Measurements from ENCODE around the gene RAB3IL1. TPM values are rescaled to one million over a fixed set of nuclear protein-coding genes. Genes with fewer than 3 reads are reported as not detected.
"Not testable (repeated sequence)": the region's sequence is repeated elsewhere in the genome, so short reads cannot be mapped to it uniquely, and the experiment has no call there.

RAB3IL1 gene
- polyA plus RNA-seq, 4 donors, result 0.45 to 29.9 (median 7.2) TPM

- Histone ChIP-seq H3K4me1 (ENCODE audit: control insufficient read depth in 3 of 3, insufficient read depth in 2 of 3, low read depth in 1 of 3, low read length in 2 of 3) (peaks cover 0 to 8% (median 0%) of the 10 kb centered on the region in 3 donors), H3K9me3 (ENCODE audit: control insufficient read depth in 2 of 2, insufficient read depth in 1 of 2, low read depth in 1 of 2, low read length in 1 of 2) (peaks cover 0 to 7% of the 10 kb centered on the region in 2 donors), H3K27ac (ENCODE audit: low read depth in 1 of 3, low read length in 2 of 3) (no peak overlapping the region), H3K27me3 (ENCODE audit: control insufficient read depth in 3 of 3, insufficient read depth in 3 of 3, low read length in 3 of 3) (no peaks in the 10 kb centered on the region), H3K4me3 (ENCODE audit: low read depth in 1 of 3, low read length in 3 of 3) (no peak overlapping the region), H3K36me3 (ENCODE audit: control insufficient read depth in 3 of 3, insufficient read depth in 2 of 3, low read depth in 1 of 3, low read length in 3 of 3) (peaks cover 0 to 4% (median 0%) of the 10 kb centered on the region in 3 donors)
- no peak for DNase-seq
- FAIRE-seq, result no peak
- 91 to 97% (median 94%) methylated on average over 13 of the region's 13 CpGs for WGBS, 3 donors
Observed at GRCh38 chr11:61885784-61886580, 31.4 kb downstream of the RAB3IL1 start.

- FAIRE-seq, result no peak
- Histone ChIP-seq H3K27me3 (ENCODE audit: control insufficient read depth in 3 of 3, insufficient read depth in 3 of 3, low read length in 3 of 3) (no peaks in the 10 kb centered on the region), H3K9me3 (ENCODE audit: control insufficient read depth in 2 of 2, insufficient read depth in 1 of 2, low read depth in 1 of 2, low read length in 1 of 2) (peaks cover 0 to 7% of the 10 kb centered on the region in 2 donors), H3K27ac (ENCODE audit: low read depth in 1 of 3, low read length in 2 of 3) (no peak overlapping the region), H3K4me1 (ENCODE audit: control insufficient read depth in 3 of 3, insufficient read depth in 2 of 3, low read depth in 1 of 3, low read length in 2 of 3) (peaks cover 0 to under 1% (median 0%) of the 10 kb centered on the region in 3 donors), H3K36me3 (ENCODE audit: control insufficient read depth in 3 of 3, insufficient read depth in 2 of 3, low read depth in 1 of 3, low read length in 3 of 3) (peaks cover 0 to 4% (median 0%) of the 10 kb centered on the region in 3 donors), H3K4me3 (ENCODE audit: low read depth in 1 of 3, low read length in 3 of 3) (no peak overlapping the region)
- 90 to 95% (median 93%) methylated on average over 7 of the region's 7 CpGs for WGBS, 3 donors
- DNase-seq, result no peak
Observed at GRCh38 chr11:61885166-61885778, 32.1 kb downstream of the RAB3IL1 start.

- H3K4me1 ChIP-seq (ENCODE audit: control insufficient read depth in 3 of 3, insufficient read depth in 2 of 3, low read depth in 1 of 3, low read length in 2 of 3), result no peaks in the 10 kb centered on the region
- peaks cover 0 to 4% (median 0%) of the 10 kb centered on the region in 3 donors for H3K36me3 ChIP-seq (ENCODE audit: control insufficient read depth in 3 of 3, insufficient read depth in 2 of 3, low read depth in 1 of 3, low read length in 3 of 3)
- DNase-seq, result no peak
- 82 to 87% (median 85%) methylated on average over 5 of the region's 5 CpGs for WGBS, 3 donors
- H3K27me3 ChIP-seq (ENCODE audit: control insufficient read depth in 3 of 3, insufficient read depth in 3 of 3, low read length in 3 of 3), result no peaks in the 10 kb centered on the region
- FAIRE-seq, result no peak
- no peak overlapping the region for H3K4me3 ChIP-seq (ENCODE audit: low read depth in 1 of 3, low read length in 3 of 3)
- no peak overlapping the region for H3K27ac ChIP-seq (ENCODE audit: low read depth in 1 of 3, low read length in 2 of 3)
- H3K9me3 ChIP-seq (ENCODE audit: control insufficient read depth in 2 of 2, insufficient read depth in 1 of 2, low read depth in 1 of 2, low read length in 1 of 2), result peaks cover 0 to 7% of the 10 kb centered on the region in 2 donors
Observed at GRCh38 chr11:61883947-61884346, 33.4 kb downstream of the RAB3IL1 start.

GRCh38 chr11:61883327-61883726, 34.0 kb downstream of the RAB3IL1 start:
- WGBS, 3 donors, result 86 to 93% (median 91%) methylated on average over 10 of the region's 10 CpGs
- Histone ChIP-seq H3K36me3 (ENCODE audit: control insufficient read depth in 3 of 3, insufficient read depth in 2 of 3, low read depth in 1 of 3, low read length in 3 of 3) (peaks cover 0 to 3% (median under 1%) of the 10 kb centered on the region in 3 donors), H3K4me3 (ENCODE audit: low read depth in 1 of 3, low read length in 3 of 3) (no peak overlapping the region), H3K9me3 (ENCODE audit: control insufficient read depth in 2 of 2, insufficient read depth in 1 of 2, low read depth in 1 of 2, low read length in 1 of 2) (peaks cover 0 to 7% of the 10 kb centered on the region in 2 donors), H3K4me1 (ENCODE audit: control insufficient read depth in 3 of 3, insufficient read depth in 2 of 3, low read depth in 1 of 3, low read length in 2 of 3) (no peaks in the 10 kb centered on the region), H3K27me3 (ENCODE audit: control insufficient read depth in 3 of 3, insufficient read depth in 3 of 3, low read length in 3 of 3) (no peaks in the 10 kb centered on the region), H3K27ac (ENCODE audit: low read depth in 1 of 3, low read length in 2 of 3) (no peak overlapping the region)
- FAIRE-seq (no peak), DNase-seq (no peak)

- Histone ChIP-seq H3K27me3 (ENCODE audit: control insufficient read depth in 3 of 3, insufficient read depth in 3 of 3, low read length in 3 of 3) (no peaks in the 10 kb centered on the region), H3K36me3 (ENCODE audit: control insufficient read depth in 3 of 3, insufficient read depth in 2 of 3, low read depth in 1 of 3, low read length in 3 of 3) (peaks cover 0 to 4% (median 0%) of the 10 kb centered on the region in 3 donors), H3K4me1 (ENCODE audit: control insufficient read depth in 3 of 3, insufficient read depth in 2 of 3, low read depth in 1 of 3, low read length in 2 of 3) (no peaks in the 10 kb centered on the region), H3K4me3 (ENCODE audit: low read depth in 1 of 3, low read length in 3 of 3) (no peak overlapping the region), H3K9me3 (ENCODE audit: control insufficient read depth in 2 of 2, insufficient read depth in 1 of 2, low read depth in 1 of 2, low read length in 1 of 2) (peaks cover 0 to 7% of the 10 kb centered on the region in 2 donors), H3K27ac (ENCODE audit: low read depth in 1 of 3, low read length in 2 of 3) (no peak overlapping the region)
- no peak for FAIRE-seq
- 77 to 94% (median 82%) methylated on average over 6 of the region's 6 CpGs for WGBS, 3 donors
- no peak for DNase-seq
Observed at GRCh38 chr11:61882879-61883278, 34.5 kb downstream of the RAB3IL1 start.

GRCh38 chr11:61882267-61882666, 35.1 kb downstream of the RAB3IL1 start:
- not testable (repeated sequence) for H3K4me3 ChIP-seq (ENCODE audit: low read depth in 1 of 3, low read length in 3 of 3); DNase-seq; H3K36me3 ChIP-seq (ENCODE audit: control insufficient read depth in 3 of 3, insufficient read depth in 2 of 3, low read depth in 1 of 3, low read length in 3 of 3); H3K27me3 ChIP-seq (ENCODE audit: control insufficient read depth in 3 of 3, insufficient read depth in 3 of 3, low read length in 3 of 3); FAIRE-seq; H3K27ac ChIP-seq (ENCODE audit: low read depth in 1 of 3, low read length in 2 of 3); H3K4me1 ChIP-seq (ENCODE audit: control insufficient read depth in 3 of 3, insufficient read depth in 2 of 3, low read depth in 1 of 3, low read length in 2 of 3); H3K9me3 ChIP-seq (ENCODE audit: control insufficient read depth in 2 of 2, insufficient read depth in 1 of 2, low read depth in 1 of 2, low read length in 1 of 2)
- WGBS, 3 donors, result 89 to 95% (median 93%) methylated on average over 3 of the region's 3 CpGs

- 70 to 80% (median 76%) methylated on average over 3 of the region's 3 CpGs for WGBS, 3 donors
- H3K27ac ChIP-seq (ENCODE audit: low read depth in 1 of 3, low read length in 2 of 3), result no peak overlapping the region
- H3K4me3 ChIP-seq (ENCODE audit: low read depth in 1 of 3, low read length in 3 of 3), result no peak overlapping the region
- H3K9me3 ChIP-seq (ENCODE audit: control insufficient read depth in 2 of 2, insufficient read depth in 1 of 2, low read depth in 1 of 2, low read length in 1 of 2), result peaks cover 0 to 2% of the 10 kb centered on the region in 2 donors
- peaks cover 0 to 4% (median 0%) of the 10 kb centered on the region in 3 donors for H3K36me3 ChIP-seq (ENCODE audit: control insufficient read depth in 3 of 3, insufficient read depth in 2 of 3, low read depth in 1 of 3, low read length in 3 of 3)
- no peaks in the 10 kb centered on the region for H3K27me3 ChIP-seq (ENCODE audit: control insufficient read depth in 3 of 3, insufficient read depth in 3 of 3, low read length in 3 of 3)
- no peak for DNase-seq
- no peak for FAIRE-seq
- H3K4me1 ChIP-seq (ENCODE audit: control insufficient read depth in 3 of 3, insufficient read depth in 2 of 3, low read depth in 1 of 3, low read length in 2 of 3), result no peaks in the 10 kb centered on the region
Observed at GRCh38 chr11:61881397-61881796, 36.0 kb downstream of the RAB3IL1 start.

GRCh38 chr11:61880454-61880853, 36.9 kb downstream of the RAB3IL1 start:
- no peak overlapping the region for H3K27ac ChIP-seq (ENCODE audit: low read depth in 1 of 3, low read length in 2 of 3)
- no peak for DNase-seq
- WGBS, 3 donors, result 70 to 86% (median 82%) methylated on average over 6 of the region's 6 CpGs
- no peaks in the 10 kb centered on the region for H3K4me1 ChIP-seq (ENCODE audit: control insufficient read depth in 3 of 3, insufficient read depth in 2 of 3, low read depth in 1 of 3, low read length in 2 of 3)
- FAIRE-seq, result no peak
- no peak overlapping the region for H3K4me3 ChIP-seq (ENCODE audit: low read depth in 1 of 3, low read length in 3 of 3)
- peaks cover 0 to 4% (median 1%) of the 10 kb centered on the region in 3 donors for H3K36me3 ChIP-seq (ENCODE audit: control insufficient read depth in 3 of 3, insufficient read depth in 2 of 3, low read depth in 1 of 3, low read length in 3 of 3)
- H3K27me3 ChIP-seq (ENCODE audit: control insufficient read depth in 3 of 3, insufficient read depth in 3 of 3, low read length in 3 of 3), result no peaks in the 10 kb centered on the region
- no peaks in the 10 kb centered on the region for H3K9me3 ChIP-seq (ENCODE audit: control insufficient read depth in 2 of 2, insufficient read depth in 1 of 2, low read depth in 1 of 2, low read length in 1 of 2)
